Activated T-helper 9 cell treated with anti-CD3 and anti-CD28 coated beads, Interleukin-2, amount 50 U/mL, for 16 hours (primary cell): ENCODE results near the gene MYO10.
"Not testable (repeated sequence)": the region's sequence is repeated elsewhere in the genome, so short reads cannot be mapped to it uniquely, and the experiment has no call there.

Experiments
- DNase-seq: peaks from one replicate; pipeline ENCODE4 v3.0.0-alpha.2; 2020; ENCODE audit warnings: low read depth

MYO10 gene

GRCh38 chr5:16862777-16863176 is 73.3 kb downstream of the MYO10 start:
- DNase-seq, result no peak

- DNase-seq, result no peak
Observed at GRCh38 chr5:16859346-16859745, 76.7 kb downstream of the MYO10 start.

GRCh38 chr5:16858151-16858550 is 77.9 kb downstream of the MYO10 start:
- no peak for DNase-seq

- DNase-seq, result no peak
Observed at GRCh38 chr5:16857635-16858034, 78.5 kb downstream of the MYO10 start.

GRCh38 chr5:16856531-16856930 is 79.6 kb downstream of the MYO10 start:
- DNase-seq, result no peak

GRCh38 chr5:16855898-16856297 is 80.2 kb downstream of the MYO10 start:
- DNase-seq, result no peak

GRCh38 chr5:16855485-16855884 is 80.6 kb downstream of the MYO10 start:
- DNase-seq, result no peak

GRCh38 chr5:16854351-16854750 is 81.7 kb downstream of the MYO10 start:
- no peak for DNase-seq

GRCh38 chr5:16853518-16853917 is 82.6 kb downstream of the MYO10 start:
- DNase-seq, result no peak

GRCh38 chr5:16852251-16853005 is 83.7 kb downstream of the MYO10 start:
- no peak for DNase-seq

GRCh38 chr5:16849775-16850174 is 86.3 kb downstream of the MYO10 start:
- DNase-seq, result no peak

- no peak for DNase-seq
Observed at GRCh38 chr5:16849181-16849580, 86.9 kb downstream of the MYO10 start.

GRCh38 chr5:16844952-16845351 is 91.1 kb downstream of the MYO10 start:
- no peak for DNase-seq

- no peak for DNase-seq
Observed at GRCh38 chr5:16842896-16843295, 93.2 kb downstream of the MYO10 start.

GRCh38 chr5:16841416-16841815 is 94.7 kb downstream of the MYO10 start:
- no peak for DNase-seq

GRCh38 chr5:16837305-16837704 is 98.8 kb downstream of the MYO10 start:
- DNase-seq, result no peak

- DNase-seq, result no peak
Observed at GRCh38 chr5:16834029-16834428, 102.1 kb downstream of the MYO10 start.

GRCh38 chr5:16831326-16831725 is 104.8 kb downstream of the MYO10 start:
- not testable (repeated sequence) for DNase-seq

- DNase-seq, result no peak
Observed at GRCh38 chr5:16827755-16828154, 108.3 kb downstream of the MYO10 start.

GRCh38 chr5:16826379-16827125 is 109.5 kb downstream of the MYO10 start:
- DNase-seq, result no peak

- DNase-seq, result no peak
Observed at GRCh38 chr5:16819522-16820167, 116.4 kb downstream of the MYO10 start.

GRCh38 chr5:16815432-16815831 is 120.7 kb downstream of the MYO10 start:
- DNase-seq, result no peak

- no peak for DNase-seq
Observed at GRCh38 chr5:16812911-16813310, 123.2 kb downstream of the MYO10 start.
